ENCODE results near the gene RPA1.
A peak's percentile ranks its signal among the peaks of the same experiment; 100 is the strongest.

RPA1 gene

DNA sequence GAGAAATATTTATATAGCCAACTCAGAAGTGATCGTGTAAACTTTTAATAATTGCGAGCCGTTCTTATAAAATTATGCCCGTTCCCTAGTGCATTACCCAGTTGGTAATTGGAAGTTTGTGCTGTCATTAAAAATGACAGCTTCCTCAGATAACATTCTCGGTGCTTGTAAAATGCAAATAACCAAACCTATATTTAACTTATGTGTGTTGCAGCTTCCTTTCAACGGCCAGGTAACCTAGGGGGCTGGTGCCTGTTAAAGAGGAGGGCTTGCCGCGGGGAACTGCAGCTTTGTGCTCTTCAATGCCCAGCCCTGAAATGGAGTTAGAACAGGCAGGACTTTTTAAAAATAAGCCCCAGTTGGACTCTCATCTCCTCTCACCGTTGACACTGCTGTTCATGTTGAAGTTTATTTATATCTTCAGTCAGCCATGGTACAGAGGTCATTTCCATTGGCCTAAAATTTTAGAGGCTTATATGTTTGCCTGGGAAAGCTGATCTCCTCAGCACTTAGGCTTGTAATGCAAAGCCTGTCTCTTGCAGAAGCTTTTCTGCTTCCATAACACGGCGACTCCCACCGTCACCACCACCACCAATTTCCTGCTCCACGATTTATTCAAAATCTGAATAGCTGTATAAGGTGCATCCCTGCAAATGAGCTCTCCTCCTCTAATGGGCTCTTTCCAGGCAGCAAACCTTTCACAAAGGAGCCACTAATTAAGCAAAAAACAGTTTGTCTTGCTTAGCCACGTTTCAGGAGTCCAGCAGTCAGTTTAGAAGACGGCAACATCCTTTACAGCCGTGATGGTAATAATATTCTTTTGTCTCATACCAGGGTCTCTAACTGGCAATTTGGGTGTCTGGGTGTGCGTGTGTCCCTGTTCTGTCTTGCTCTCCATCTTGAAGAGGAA lies 74.7 kb downstream of the RPA1 start:
- H3K9ac ChIP-seq (ENCODE audit: low read depth, low read length): no peak overlapping the region
- no peaks in the 10 kb centered on the region for H3K4me1 ChIP-seq (ENCODE audit: insufficient read depth, low read length)
- H3K9me3 ChIP-seq (ENCODE audit: control insufficient read depth, insufficient read depth, low read length): no peaks in the 10 kb centered on the region
- H3K36me3 ChIP-seq (ENCODE audit: insufficient read depth, low read length): no peaks in the 10 kb centered on the region

- no peaks in the 10 kb centered on the region for H3K36me3 ChIP-seq (ENCODE audit: insufficient read depth, low read length)
These were observed 75.5 kb downstream of the RPA1 start for GRCh38 chr17:1905190-1905913.

DNA sequence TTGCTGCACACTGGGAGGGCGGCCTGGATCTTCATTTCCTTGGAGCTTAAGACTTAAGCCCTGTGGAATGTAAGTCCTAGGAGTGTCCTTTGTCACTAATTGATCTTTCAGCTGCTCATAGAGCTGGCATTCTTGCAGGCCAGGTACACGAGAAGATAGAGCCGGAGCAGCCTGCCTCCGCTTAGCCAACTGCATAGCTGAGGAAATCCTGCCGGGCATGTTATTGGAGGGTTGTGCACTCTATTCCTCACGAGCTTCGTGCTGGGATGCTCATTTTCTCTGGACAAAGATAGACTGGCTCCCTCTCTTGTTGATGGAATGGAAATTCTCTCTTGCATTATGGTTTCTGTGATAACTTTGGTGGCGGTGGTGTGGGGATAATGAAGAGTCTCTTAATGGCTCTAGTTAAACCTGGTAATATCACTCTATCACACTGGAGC lies 76.9 kb downstream of the RPA1 start:
- H3K4me1 ChIP-seq (ENCODE audit: insufficient read depth, low read length): no peaks in the 10 kb centered on the region
- no peaks in the 10 kb centered on the region for H3K36me3 ChIP-seq (ENCODE audit: insufficient read depth, low read length)
- no peaks in the 10 kb centered on the region for H3K9me3 ChIP-seq (ENCODE audit: control insufficient read depth, insufficient read depth, low read length)
- H3K9ac ChIP-seq (ENCODE audit: low read depth, low read length): no peak overlapping the region

More at GRCh38 chr17:1905190-1905913, 75.5 kb downstream of the RPA1 start:
- H3K9me3 ChIP-seq (ENCODE audit: control insufficient read depth, insufficient read depth, low read length): no peaks in the 10 kb centered on the region
- no peak overlapping the region; the same call in 1 of the 2 replicates for H3K9ac ChIP-seq (ENCODE audit: low read depth, low read length)
- H3K4me1 ChIP-seq (ENCODE audit: insufficient read depth, low read length): no peaks in the 10 kb centered on the region

DNA sequence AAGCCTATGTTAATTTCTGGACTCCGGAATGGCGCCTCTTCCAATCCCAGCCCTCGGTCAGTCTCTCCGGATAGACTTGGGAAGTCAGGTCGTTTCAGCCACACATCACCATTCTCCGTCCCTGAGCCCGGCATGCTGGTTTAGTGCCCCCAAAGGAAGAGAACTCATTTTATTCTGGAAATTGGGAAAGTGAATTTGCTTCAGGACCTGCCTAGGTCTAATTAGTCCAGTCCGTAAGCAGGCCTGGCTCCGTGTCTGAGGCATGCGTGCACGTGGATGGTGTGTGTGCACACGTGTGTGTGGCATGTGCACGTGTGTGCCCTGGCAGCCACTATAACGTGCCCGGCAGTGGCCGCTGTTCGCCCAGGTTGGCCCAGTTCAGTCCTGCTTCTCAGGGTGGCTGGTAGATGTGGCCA lies 77.4 kb downstream of the RPA1 start:
- Histone ChIP-seq H3K4me1 (ENCODE audit: insufficient read depth, low read length) (no peaks in the 10 kb centered on the region), H3K9ac (ENCODE audit: low read depth, low read length) (no peak overlapping the region), H3K9me3 (ENCODE audit: control insufficient read depth, insufficient read depth, low read length) (no peaks in the 10 kb centered on the region), H3K36me3 (ENCODE audit: insufficient read depth, low read length) (no peaks in the 10 kb centered on the region)

DNA sequence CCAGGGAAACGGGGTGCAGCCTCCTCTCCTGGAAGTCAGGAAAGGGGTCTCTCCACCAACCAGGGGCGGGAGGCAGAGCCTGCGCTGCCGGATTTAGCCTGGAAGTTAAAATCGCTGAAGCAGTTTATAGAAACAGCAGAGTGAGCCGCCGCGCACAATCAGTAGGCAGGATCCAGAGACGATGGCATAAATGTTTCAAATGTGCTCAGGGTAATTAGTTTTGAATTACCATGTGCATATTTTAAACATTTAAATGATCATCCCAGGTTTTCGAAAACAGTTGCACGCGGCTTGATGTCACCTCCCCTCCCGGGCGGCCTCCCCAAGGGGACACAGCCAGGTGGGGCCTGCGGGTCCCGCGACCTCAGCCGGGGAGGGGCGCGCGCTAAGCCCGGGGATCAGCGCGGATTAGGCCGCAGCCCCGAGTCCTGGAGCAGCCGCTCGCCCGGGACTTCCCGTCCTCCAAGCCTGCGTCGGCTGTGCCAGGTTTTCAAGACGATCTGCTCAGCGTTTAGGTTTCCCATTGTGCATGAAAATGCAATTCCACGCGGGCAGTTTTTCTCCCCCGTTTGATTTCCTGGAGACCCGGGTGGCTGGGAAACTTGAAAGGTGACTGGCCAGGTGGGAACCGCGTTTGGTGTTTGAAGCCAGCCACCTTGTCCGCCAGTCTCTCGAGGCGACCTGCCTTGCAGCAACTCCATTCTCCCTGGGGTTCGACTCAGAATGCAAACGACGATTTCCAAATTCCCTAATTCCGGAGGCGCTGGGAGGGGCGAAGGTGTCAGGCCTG lies 78.3 kb downstream of the RPA1 start:
- H3K4me1 ChIP-seq (ENCODE audit: insufficient read depth, low read length): no peaks in the 10 kb centered on the region

DNA sequence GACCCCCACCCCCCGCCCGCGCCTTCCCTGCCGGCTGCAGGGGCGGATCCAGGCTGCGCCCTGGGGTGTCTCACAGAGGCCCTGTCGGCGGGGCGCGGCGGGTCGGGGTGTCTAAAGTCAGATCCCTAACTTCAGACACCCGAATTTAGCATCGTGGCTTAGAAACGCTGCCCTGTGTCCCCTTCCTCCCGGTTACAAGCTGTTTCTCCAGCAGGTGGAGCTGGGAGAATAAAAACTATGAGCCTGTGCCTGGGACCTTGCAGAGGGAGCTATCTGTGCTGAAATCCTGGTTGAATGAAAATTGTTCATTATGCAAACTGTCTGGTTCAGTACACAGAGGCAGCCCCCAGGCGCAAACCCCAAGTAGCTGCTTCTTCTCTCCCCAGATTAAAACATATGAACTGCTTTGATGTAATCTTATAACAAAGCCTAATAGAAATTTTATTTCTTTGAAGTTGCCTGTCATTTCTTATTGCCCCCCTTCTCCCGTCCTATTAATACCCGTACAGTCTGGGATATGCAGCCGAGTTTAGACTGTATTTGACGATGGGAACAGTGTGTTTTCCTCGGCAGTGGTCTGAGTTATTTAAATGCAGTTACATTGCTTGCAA lies 79.0 kb downstream of the RPA1 start:
- peak overlapping the region; percentile 36; the same call in 1 of the 2 replicates for H3K9ac ChIP-seq (ENCODE audit: low read depth, low read length)
- H3K36me3 ChIP-seq (ENCODE audit: insufficient read depth, low read length): no peaks in the 10 kb centered on the region
- no peaks in the 10 kb centered on the region for H3K9me3 ChIP-seq (ENCODE audit: control insufficient read depth, insufficient read depth, low read length)

More for the DNA sequence above, 78.3 kb downstream of the RPA1 start:
- Histone ChIP-seq H3K36me3 (ENCODE audit: insufficient read depth, low read length) (no peaks in the 10 kb centered on the region), H3K9me3 (ENCODE audit: control insufficient read depth, insufficient read depth, low read length) (no peaks in the 10 kb centered on the region), H3K9ac (ENCODE audit: low read depth, low read length) (peak overlapping the region; percentile 36; the same call in 1 of the 2 replicates)

GRCh38 chr17:1909985-1910384 lies 80.2 kb downstream of the RPA1 start:
- no peak overlapping the region for H3K9ac ChIP-seq (ENCODE audit: low read depth, low read length)
- H3K36me3 ChIP-seq (ENCODE audit: insufficient read depth, low read length): no peaks in the 10 kb centered on the region
- no peaks in the 10 kb centered on the region for H3K4me1 ChIP-seq (ENCODE audit: insufficient read depth, low read length)
- no peaks in the 10 kb centered on the region for H3K9me3 ChIP-seq (ENCODE audit: control insufficient read depth, insufficient read depth, low read length)

More for the DNA sequence above, 79.0 kb downstream of the RPA1 start:
- no peaks in the 10 kb centered on the region for H3K4me1 ChIP-seq (ENCODE audit: insufficient read depth, low read length)

- no peaks in the 10 kb centered on the region for H3K4me1 ChIP-seq (ENCODE audit: insufficient read depth, low read length)
- H3K36me3 ChIP-seq (ENCODE audit: insufficient read depth, low read length): no peaks in the 10 kb centered on the region
- H3K9ac ChIP-seq (ENCODE audit: low read depth, low read length): no peak overlapping the region
- H3K9me3 ChIP-seq (ENCODE audit: control insufficient read depth, insufficient read depth, low read length): no peaks in the 10 kb centered on the region
These were observed 82.3 kb downstream of the RPA1 start for GRCh38 chr17:1912146-1912545.

GRCh38 chr17:1913702-1914101 lies 83.9 kb downstream of the RPA1 start:
- H3K36me3 ChIP-seq (ENCODE audit: insufficient read depth, low read length): no peaks in the 10 kb centered on the region
- no peaks in the 10 kb centered on the region for H3K9me3 ChIP-seq (ENCODE audit: control insufficient read depth, insufficient read depth, low read length)
- H3K4me1 ChIP-seq (ENCODE audit: insufficient read depth, low read length): no peaks in the 10 kb centered on the region
- no peak overlapping the region for H3K9ac ChIP-seq (ENCODE audit: low read depth, low read length)

GRCh38 chr17:1914661-1915083 lies 84.9 kb downstream of the RPA1 start:
- Histone ChIP-seq H3K36me3 (ENCODE audit: insufficient read depth, low read length) (no peaks in the 10 kb centered on the region), H3K4me1 (ENCODE audit: insufficient read depth, low read length) (no peaks in the 10 kb centered on the region), H3K9ac (ENCODE audit: low read depth, low read length) (no peak overlapping the region), H3K9me3 (ENCODE audit: control insufficient read depth, insufficient read depth, low read length) (no peaks in the 10 kb centered on the region)

GRCh38 chr17:1915889-1916288 lies 86.1 kb downstream of the RPA1 start:
- no peaks in the 10 kb centered on the region for H3K36me3 ChIP-seq (ENCODE audit: insufficient read depth, low read length)
- no peaks in the 10 kb centered on the region for H3K9me3 ChIP-seq (ENCODE audit: control insufficient read depth, insufficient read depth, low read length)
- H3K9ac ChIP-seq (ENCODE audit: low read depth, low read length): no peak overlapping the region
- no peaks in the 10 kb centered on the region for H3K4me1 ChIP-seq (ENCODE audit: insufficient read depth, low read length)

GRCh38 chr17:1916316-1916715 lies 86.5 kb downstream of the RPA1 start:
- Histone ChIP-seq H3K4me1 (ENCODE audit: insufficient read depth, low read length) (no peaks in the 10 kb centered on the region), H3K9me3 (ENCODE audit: control insufficient read depth, insufficient read depth, low read length) (no peaks in the 10 kb centered on the region), H3K36me3 (ENCODE audit: insufficient read depth, low read length) (no peaks in the 10 kb centered on the region), H3K9ac (ENCODE audit: low read depth, low read length) (no peak overlapping the region)

DNA sequence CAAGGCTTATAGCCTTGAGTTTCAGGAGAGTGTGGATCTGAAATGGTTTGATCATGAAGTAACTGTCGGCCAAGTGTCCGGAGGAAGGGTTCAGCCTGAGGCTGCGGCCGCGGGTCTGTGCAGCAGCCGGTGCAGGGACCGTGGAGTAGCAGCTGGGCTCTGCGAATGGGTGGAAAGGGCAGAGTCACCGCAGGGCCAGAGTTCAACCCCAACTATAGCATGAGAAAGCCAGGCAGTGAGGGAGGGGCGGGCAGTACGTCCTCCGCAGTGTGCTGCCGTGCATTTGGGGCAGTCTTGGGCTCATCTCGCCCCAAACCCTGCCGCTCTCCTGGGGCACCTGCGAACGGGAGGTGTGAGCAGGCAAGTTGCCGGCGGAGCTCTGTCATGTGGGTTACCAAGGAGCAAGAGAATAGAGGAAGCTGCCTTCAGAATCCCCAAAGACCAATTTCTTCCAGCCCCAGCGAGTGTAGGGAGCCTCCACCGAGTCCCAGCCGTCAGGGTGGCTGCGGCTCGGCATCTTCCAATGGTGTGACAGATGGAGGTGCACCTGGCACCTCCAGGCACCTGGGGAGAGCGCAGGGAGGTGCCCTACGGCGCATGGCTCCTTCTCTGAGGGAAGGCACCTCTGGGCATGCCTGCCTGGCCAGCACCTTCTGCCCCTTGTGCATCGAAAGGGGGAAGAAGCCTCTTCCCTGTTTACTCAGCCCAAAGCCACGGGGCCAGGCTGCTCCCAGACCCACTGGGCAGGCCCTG lies 87.3 kb downstream of the RPA1 start:
- Histone ChIP-seq H3K4me1 (ENCODE audit: insufficient read depth, low read length) (no peaks in the 10 kb centered on the region), H3K9me3 (ENCODE audit: control insufficient read depth, insufficient read depth, low read length) (no peaks in the 10 kb centered on the region), H3K9ac (ENCODE audit: low read depth, low read length) (no peak overlapping the region), H3K36me3 (ENCODE audit: insufficient read depth, low read length) (no peaks in the 10 kb centered on the region)
